Keratinocyte (primary cell): ENCODE data around the gene NVL.

ENCODE experiments used
- EZH2 ChIP-seq: IDR thresholded peaks from one replicate; pipeline ENCODE4 v1.6.1; 2012; ENCODE audit warnings: inconsistent platforms, mild to moderate bottlenecking, low read length, moderate library complexity
- TF ChIP-seq, protein P1 (sequence below), 3 experiments: IDR thresholded peaks in 1 of 3; conservative IDR thresholded peaks in 1 of 3; optimal IDR thresholded peaks in 1 of 3; 2 replicates in 2 of 3; 3 replicates in 1 of 3; pipeline versions ENCODE3 to v1.5.1; 2011; ENCODE audit warnings: low read length in 3 of 3, mild to moderate bottlenecking in 3 of 3, moderate library complexity in 2 of 3, control low read depth in 1 of 3, inconsistent platforms in 1 of 3; ENCODE audit not compliant: insufficient read depth in 2 of 3; ENCODE audit errors: extremely low read depth in 1 of 3

DNA sequence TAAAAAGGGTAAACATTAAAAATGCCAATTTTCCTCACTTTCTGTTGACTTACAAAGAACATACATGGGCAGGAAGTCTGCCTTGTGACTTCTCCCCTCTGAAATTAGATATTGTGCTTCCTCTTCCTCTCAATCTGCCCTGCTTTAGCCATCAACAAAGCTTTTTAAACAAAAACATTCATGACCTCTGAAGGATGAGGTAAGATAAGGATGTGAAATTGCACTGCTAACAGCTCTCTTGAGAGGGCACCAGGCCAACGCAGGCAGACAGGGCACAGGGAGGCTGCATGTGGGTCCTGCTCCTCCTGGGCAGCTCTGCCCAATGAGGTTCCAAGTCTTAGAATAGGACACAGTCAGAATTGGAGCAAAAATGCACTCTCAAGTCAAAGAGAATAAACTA, 84.8 kb downstream of the NVL start:
- no peak for TF ChIP-seq EZH2
- TF ChIP-seq, protein P1, sequence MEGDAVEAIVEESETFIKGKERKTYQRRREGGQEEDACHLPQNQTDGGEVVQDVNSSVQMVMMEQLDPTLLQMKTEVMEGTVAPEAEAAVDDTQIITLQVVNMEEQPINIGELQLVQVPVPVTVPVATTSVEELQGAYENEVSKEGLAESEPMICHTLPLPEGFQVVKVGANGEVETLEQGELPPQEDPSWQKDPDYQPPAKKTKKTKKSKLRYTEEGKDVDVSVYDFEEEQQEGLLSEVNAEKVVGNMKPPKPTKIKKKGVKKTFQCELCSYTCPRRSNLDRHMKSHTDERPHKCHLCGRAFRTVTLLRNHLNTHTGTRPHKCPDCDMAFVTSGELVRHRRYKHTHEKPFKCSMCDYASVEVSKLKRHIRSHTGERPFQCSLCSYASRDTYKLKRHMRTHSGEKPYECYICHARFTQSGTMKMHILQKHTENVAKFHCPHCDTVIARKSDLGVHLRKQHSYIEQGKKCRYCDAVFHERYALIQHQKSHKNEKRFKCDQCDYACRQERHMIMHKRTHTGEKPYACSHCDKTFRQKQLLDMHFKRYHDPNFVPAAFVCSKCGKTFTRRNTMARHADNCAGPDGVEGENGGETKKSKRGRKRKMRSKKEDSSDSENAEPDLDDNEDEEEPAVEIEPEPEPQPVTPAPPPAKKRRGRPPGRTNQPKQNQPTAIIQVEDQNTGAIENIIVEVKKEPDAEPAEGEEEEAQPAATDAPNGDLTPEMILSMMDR (optimal IDR thresholded peaks at IDR 0.05 in 1 of 3, IDR thresholded peaks at IDR 0.05 in 1 of 3, conservative IDR thresholded peaks at IDR 0.05 in 1 of 3; ENCODE audit: extremely low read depth in 1 of 3, insufficient read depth in 2 of 3, low read length in 3 of 3) = no peak
